Nephron (organoid): ENCODE results near the gene PACRGL.
"Not testable (repeated sequence)": the region's sequence is repeated elsewhere in the genome, so short reads cannot be mapped to it uniquely, and the experiment has no call there.

Source experiments
- H3K27ac Mint-ChIP-seq, 3 experiments: 2 replicates each; pipeline ENCODE4 v1.8.0; 2020; ENCODE audit warnings: mixed read lengths in 3 of 3, mild to moderate bottlenecking in 2 of 3, moderate library complexity in 1 of 3
- H3K27me3 Mint-ChIP-seq: 2 replicates; pipeline ENCODE4 v1.8.0; 2021; ENCODE audit warnings: low read depth, mild to moderate bottlenecking, moderate library complexity, mixed read lengths
- H3K36me3 Mint-ChIP-seq: 2 replicates; pipeline ENCODE4 v1.8.0; 2020; ENCODE audit warnings: low read depth, mixed read lengths
- H3K4me1 Mint-ChIP-seq: 2 replicates; pipeline ENCODE4 v1.8.0; 2020; ENCODE audit warnings: mixed read lengths
- H3K4me3 Mint-ChIP-seq, 3 experiments: 2 replicates each; pipeline ENCODE4 v1.8.0; 2020; ENCODE audit warnings: mild to moderate bottlenecking in 3 of 3, mixed read lengths in 3 of 3, moderate library complexity in 2 of 3
- H3K9me3 Mint-ChIP-seq: 2 replicates; pipeline ENCODE4 v1.8.0; 2020; ENCODE audit warnings: mixed read lengths
- TF ChIP-seq, protein P1 (sequence below), 3 experiments: fragments of 200-600 bp; sonication (generic); IDR thresholded peaks; one replicate each; pipeline ENCODE4 v1.5.0; 2021; ENCODE audit warnings: antibody characterized with exemption in 3 of 3; ENCODE audit not compliant: unreplicated experiment in 3 of 3

PACRGL gene

DNA sequence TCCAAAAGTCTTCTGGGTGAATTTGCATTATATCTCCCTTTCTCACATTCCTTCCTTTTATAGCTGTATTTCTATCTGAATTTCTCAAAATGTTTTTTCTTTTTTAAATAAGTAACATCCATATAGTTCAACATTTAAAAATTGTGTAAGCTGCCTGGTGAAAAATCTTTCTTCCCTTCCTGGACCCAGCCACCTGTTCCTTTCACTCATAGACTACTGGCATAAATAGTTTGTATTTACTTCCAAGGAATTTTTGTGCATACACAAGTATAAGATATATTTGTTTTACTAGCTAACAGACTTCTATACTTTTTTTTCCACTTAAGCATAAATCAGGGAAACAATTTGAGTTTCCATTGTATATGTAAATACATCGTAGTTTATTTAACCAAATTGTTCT lies 35.7 kb downstream of the PACRGL start:
- H3K4me3 Mint-ChIP-seq: no peak overlapping the region
- peaks cover 88% of the 10 kb centered on the region for H3K36me3 Mint-ChIP-seq
- H3K9me3 Mint-ChIP-seq: peaks cover 44% of the 10 kb centered on the region
- H3K27me3 Mint-ChIP-seq: no peaks in the 10 kb centered on the region
- H3K27ac Mint-ChIP-seq: no peak overlapping the region
- no peaks in the 10 kb centered on the region for H3K4me1 Mint-ChIP-seq
- TF ChIP-seq, protein P1, sequence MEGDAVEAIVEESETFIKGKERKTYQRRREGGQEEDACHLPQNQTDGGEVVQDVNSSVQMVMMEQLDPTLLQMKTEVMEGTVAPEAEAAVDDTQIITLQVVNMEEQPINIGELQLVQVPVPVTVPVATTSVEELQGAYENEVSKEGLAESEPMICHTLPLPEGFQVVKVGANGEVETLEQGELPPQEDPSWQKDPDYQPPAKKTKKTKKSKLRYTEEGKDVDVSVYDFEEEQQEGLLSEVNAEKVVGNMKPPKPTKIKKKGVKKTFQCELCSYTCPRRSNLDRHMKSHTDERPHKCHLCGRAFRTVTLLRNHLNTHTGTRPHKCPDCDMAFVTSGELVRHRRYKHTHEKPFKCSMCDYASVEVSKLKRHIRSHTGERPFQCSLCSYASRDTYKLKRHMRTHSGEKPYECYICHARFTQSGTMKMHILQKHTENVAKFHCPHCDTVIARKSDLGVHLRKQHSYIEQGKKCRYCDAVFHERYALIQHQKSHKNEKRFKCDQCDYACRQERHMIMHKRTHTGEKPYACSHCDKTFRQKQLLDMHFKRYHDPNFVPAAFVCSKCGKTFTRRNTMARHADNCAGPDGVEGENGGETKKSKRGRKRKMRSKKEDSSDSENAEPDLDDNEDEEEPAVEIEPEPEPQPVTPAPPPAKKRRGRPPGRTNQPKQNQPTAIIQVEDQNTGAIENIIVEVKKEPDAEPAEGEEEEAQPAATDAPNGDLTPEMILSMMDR (IDR thresholded peaks at IDR 0.05; ENCODE audit: unreplicated experiment in 3 of 3): no peak

DNA sequence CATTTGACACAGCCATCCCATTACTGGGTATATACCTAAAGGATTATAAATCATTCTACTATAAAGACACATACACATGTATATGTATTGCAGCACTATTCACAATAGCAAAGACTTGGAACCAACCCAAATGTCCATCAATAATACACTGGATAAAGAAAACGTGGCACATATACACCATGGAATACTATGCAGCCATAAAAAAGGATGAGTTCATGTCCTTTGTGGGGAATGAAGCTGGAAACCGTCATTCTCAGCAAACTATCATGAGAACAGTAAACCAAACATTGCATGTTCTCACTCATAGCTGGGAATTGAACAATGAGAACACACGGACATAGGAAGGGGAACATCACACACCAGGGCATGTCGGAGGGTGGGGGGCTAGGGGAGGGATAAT lies 45.7 kb downstream of the PACRGL start:
- H3K27ac Mint-ChIP-seq, H3K27me3 Mint-ChIP-seq: not testable (repeated sequence)
- H3K36me3 Mint-ChIP-seq: peaks cover 54% of the 10 kb centered on the region

DNA sequence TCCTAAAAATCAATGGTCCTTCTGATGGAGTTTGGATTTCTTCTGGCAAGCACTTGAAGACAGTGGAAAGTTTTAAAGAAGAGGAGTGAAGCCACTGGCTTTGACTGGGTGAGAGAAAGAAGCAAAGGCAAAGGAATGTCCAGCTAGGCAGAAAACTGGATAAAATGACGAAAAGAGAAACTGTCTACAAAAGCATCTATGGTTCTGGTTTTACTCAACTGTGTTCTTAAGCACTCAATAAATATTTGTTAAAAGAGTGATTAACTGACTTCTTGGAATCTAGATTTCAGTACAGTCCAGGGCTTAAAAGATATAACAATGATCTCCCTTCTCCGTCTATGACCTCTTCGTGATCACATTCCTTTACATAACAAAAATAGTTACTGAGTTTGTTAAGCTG lies 52.4 kb downstream of the PACRGL start:
- Mint-ChIP-seq H3K36me3 (peaks cover 33% of the 10 kb centered on the region), H3K27ac (no peak overlapping the region), H3K4me3 (no peak overlapping the region), H3K27me3 (no peaks in the 10 kb centered on the region), H3K4me1 (no peaks in the 10 kb centered on the region), H3K9me3 (no peaks in the 10 kb centered on the region)
- TF ChIP-seq, protein P1 (IDR thresholded peaks at IDR 0.05; ENCODE audit: unreplicated experiment in 3 of 3): no peak

More for the DNA sequence above, 45.7 kb downstream of the PACRGL start:
- H3K4me3 Mint-ChIP-seq, H3K4me1 Mint-ChIP-seq: not testable (repeated sequence)
- peaks cover 42% of the 10 kb centered on the region for H3K9me3 Mint-ChIP-seq

DNA sequence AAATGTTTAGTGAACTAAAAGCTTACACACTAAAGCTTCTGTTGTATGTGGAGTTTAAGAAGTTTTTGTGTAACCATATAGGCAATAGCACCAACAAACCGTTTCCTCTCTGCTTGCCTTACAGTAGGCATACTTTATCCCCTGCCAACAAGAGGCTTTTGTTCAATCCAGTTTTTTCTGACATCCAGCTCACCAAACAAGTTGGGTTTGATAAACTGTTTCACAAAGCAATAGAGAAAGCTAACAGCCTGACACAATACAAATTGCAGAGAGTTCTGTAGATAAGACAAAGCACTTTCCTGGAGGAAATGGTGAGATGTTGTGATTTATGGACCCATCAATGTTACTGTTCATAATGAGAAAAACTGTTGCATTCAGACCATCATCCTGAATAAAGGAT lies 53.8 kb downstream of the PACRGL start:
- H3K4me1 Mint-ChIP-seq: no peaks in the 10 kb centered on the region
- H3K9me3 Mint-ChIP-seq: no peaks in the 10 kb centered on the region
- H3K27me3 Mint-ChIP-seq: no peaks in the 10 kb centered on the region
- TF ChIP-seq, protein P1 (IDR thresholded peaks at IDR 0.05; ENCODE audit: unreplicated experiment in 3 of 3): no peak
- peaks cover 27% of the 10 kb centered on the region for H3K36me3 Mint-ChIP-seq
- H3K4me3 Mint-ChIP-seq: no peak overlapping the region
- H3K27ac Mint-ChIP-seq: no peak overlapping the region

DNA sequence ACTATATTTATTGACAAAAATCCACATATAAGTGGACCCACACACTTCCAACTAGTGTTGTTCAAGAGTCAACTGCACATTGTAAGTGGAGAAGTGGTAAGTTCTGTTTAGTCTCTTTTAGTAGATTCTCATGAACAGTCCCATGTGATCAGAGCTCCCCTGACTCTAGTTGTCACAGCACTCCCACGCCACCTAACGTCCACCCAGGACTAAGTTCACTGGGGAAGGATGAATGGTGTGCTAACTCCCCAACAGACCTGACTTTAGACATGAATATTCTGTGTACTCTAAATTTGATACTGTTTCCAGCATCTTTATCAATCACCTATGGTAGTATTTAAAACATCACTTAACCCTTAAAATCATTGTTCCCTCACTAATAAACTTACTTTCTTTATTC lies 59.8 kb downstream of the PACRGL start:
- Mint-ChIP-seq H3K27ac (no peak overlapping the region), H3K4me1 (no peaks in the 10 kb centered on the region), H3K27me3 (no peaks in the 10 kb centered on the region), H3K9me3 (no peaks in the 10 kb centered on the region), H3K4me3 (no peak overlapping the region), H3K36me3 (no peaks in the 10 kb centered on the region)
- TF ChIP-seq, protein P1 (IDR thresholded peaks at IDR 0.05; ENCODE audit: unreplicated experiment in 3 of 3): no peak

DNA sequence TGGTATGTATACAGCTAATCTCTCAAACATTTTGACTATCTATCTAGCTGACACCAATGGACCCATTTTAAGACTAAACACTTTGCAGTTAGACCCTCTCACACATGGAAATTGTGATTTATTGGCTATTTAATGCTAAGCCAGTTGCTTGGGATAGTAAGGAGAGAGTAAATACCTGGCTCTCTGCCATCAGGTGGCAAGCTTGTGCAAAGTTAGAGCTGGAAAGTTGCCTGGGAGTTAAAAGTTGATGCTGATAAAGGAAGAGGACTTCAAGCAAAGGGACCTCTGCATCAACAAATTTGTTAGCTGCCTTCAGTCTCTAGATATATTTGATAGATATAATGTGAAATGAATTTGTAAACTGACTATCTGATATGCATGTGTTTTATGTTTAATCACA lies 61.1 kb downstream of the PACRGL start:
- Mint-ChIP-seq H3K4me1 (no peaks in the 10 kb centered on the region), H3K27me3 (no peaks in the 10 kb centered on the region), H3K9me3 (no peaks in the 10 kb centered on the region)

More for the DNA sequence above, 61.1 kb downstream of the PACRGL start:
- TF ChIP-seq, protein P1 (IDR thresholded peaks at IDR 0.05; ENCODE audit: unreplicated experiment in 3 of 3): no peak
- H3K27ac Mint-ChIP-seq: no peak overlapping the region
- H3K36me3 Mint-ChIP-seq: no peaks in the 10 kb centered on the region
- no peak overlapping the region for H3K4me3 Mint-ChIP-seq
